ENCODE measurements around the gene RPS6KA3.

Gene RPS6KA3

GRCh38 chrX:20267607-20267930 lies 860 bp upstream of the RPS6KA3 start:
- H3K4me2 ChIP-seq (ENCODE audit: low read length, poor library complexity, severe bottlenecking), result peak overlapping the region; percentile 84
- 0% methylated on average over 3 of the region's 14 CpGs for WGBS
- peak overlapping the region in 1 of 2 experiments; percentile 76 for H3K18ac ChIP-seq (ENCODE audit: low read depth in 1 of 2, low read length in 2 of 2)
- peak overlapping the region; percentile 71 for H2AFZ ChIP-seq (ENCODE audit: low read depth, low read length)
- no peak for DNase-seq
- H3K14ac ChIP-seq (ENCODE audit: low read length in 2 of 2), result no peak overlapping the region
- H2AK5ac ChIP-seq (ENCODE audit: low read length, severe bottlenecking), result no peak overlapping the region
- no peaks in the 10 kb centered on the region for H3K79me1 ChIP-seq (replicated peaks; ENCODE audit: low read length, poor library complexity, severe bottlenecking)
- H3K27me3 ChIP-seq (ENCODE audit: control insufficient read depth in 1 of 2, insufficient read depth in 1 of 2, low read length in 2 of 2), result no peaks in the 10 kb centered on the region
- H2BK12ac ChIP-seq (ENCODE audit: low read length in 2 of 2), result no peak overlapping the region
- no peaks in the 10 kb centered on the region for H3K9me3 ChIP-seq (ENCODE audit: control insufficient read depth, low read length)
- H3K4me3 ChIP-seq (ENCODE audit: insufficient read depth in 1 of 2, low read depth in 1 of 2, low read length in 2 of 2), result peak overlapping the region; percentile 70 to 81
- H2BK15ac ChIP-seq (ENCODE audit: low read depth, poor library complexity, severe bottlenecking), result no peak overlapping the region
- no peak overlapping the region for H2BK5ac ChIP-seq (ENCODE audit: low read depth, low read length, poor library complexity, severe bottlenecking)
- H4K91ac ChIP-seq (ENCODE audit: low read length), result peak overlapping the region; percentile 75
- H3K4me1 ChIP-seq (ENCODE audit: control insufficient read depth, insufficient read depth, low read depth, low read length), result peaks cover 2% of the 10 kb centered on the region
- no peak overlapping the region for H2BK120ac ChIP-seq (ENCODE audit: low read depth, low read length)
- peak overlapping the region; percentile 35 for H3K27ac ChIP-seq (ENCODE audit: low read length, poor library complexity, severe bottlenecking)
- no peak overlapping the region for H3K23ac ChIP-seq (ENCODE audit: low read length in 2 of 2)
- no peaks in the 10 kb centered on the region for H3K36me3 ChIP-seq (ENCODE audit: control insufficient read depth in 1 of 2, insufficient read depth in 2 of 2, low read depth in 1 of 2, low read length in 2 of 2)
- H4K8ac ChIP-seq (ENCODE audit: low read length), result no peak overlapping the region
- H3K9ac ChIP-seq (ENCODE audit: low read length), result peak overlapping the region; percentile 90
- peak overlapping the region in 1 of 2 experiments; percentile 41 for H3K4ac ChIP-seq (ENCODE audit: low read depth in 1 of 2, low read length in 2 of 2)

GRCh38 chrX:20265726-20266681 lies 705 bp downstream of the RPS6KA3 start:
- Histone ChIP-seq H3K14ac (ENCODE audit: low read length in 2 of 2) (peak overlapping the region in 1 of 2 experiments; percentile 60), H2AK5ac (ENCODE audit: low read length, severe bottlenecking) (no peak overlapping the region), H3K36me3 (ENCODE audit: control insufficient read depth in 1 of 2, insufficient read depth in 2 of 2, low read depth in 1 of 2, low read length in 2 of 2) (no peaks in the 10 kb centered on the region), H3K4ac (ENCODE audit: low read depth in 1 of 2, low read length in 2 of 2) (peak overlapping the region in 1 of 2 experiments; percentile 61), H2BK12ac (ENCODE audit: low read length in 2 of 2) (peak overlapping the region in 1 of 2 experiments; percentile 31), H3K23ac (ENCODE audit: low read length in 2 of 2) (peak overlapping the region in 1 of 2 experiments; percentile 59), H3K18ac (ENCODE audit: low read depth in 1 of 2, low read length in 2 of 2) (peak overlapping the region; percentile 9 to 57), H4K8ac (ENCODE audit: low read length) (no peak overlapping the region), H3K79me1 (replicated peaks; ENCODE audit: low read length, poor library complexity, severe bottlenecking) (no peaks in the 10 kb centered on the region), H3K27me3 (ENCODE audit: control insufficient read depth in 1 of 2, insufficient read depth in 1 of 2, low read length in 2 of 2) (no peaks in the 10 kb centered on the region), H3K4me1 (ENCODE audit: control insufficient read depth, insufficient read depth, low read depth, low read length) (peaks cover 2% of the 10 kb centered on the region), H2BK15ac (ENCODE audit: low read depth, poor library complexity, severe bottlenecking) (no peak overlapping the region), H3K9ac (ENCODE audit: low read length) (peak overlapping the region; percentile 92), H2AFZ (ENCODE audit: low read depth, low read length) (no peak overlapping the region), H3K27ac (ENCODE audit: low read length, poor library complexity, severe bottlenecking) (peak overlapping the region; percentile 66), H2BK5ac (ENCODE audit: low read depth, low read length, poor library complexity, severe bottlenecking) (peak overlapping the region; percentile 81), H2BK120ac (ENCODE audit: low read depth, low read length) (peak overlapping the region; percentile 5), H3K4me3 (ENCODE audit: insufficient read depth in 1 of 2, low read depth in 1 of 2, low read length in 2 of 2) (peak overlapping the region; percentile 70 to 76), H3K9me3 (ENCODE audit: control insufficient read depth, low read length) (no peaks in the 10 kb centered on the region), H4K91ac (ENCODE audit: low read length) (peak overlapping the region; percentile 50), H3K4me2 (ENCODE audit: low read length, poor library complexity, severe bottlenecking) (peak overlapping the region; percentile 57)
- 3% methylated on average over 12 of the region's 75 CpGs for WGBS
- peak; percentile 22 for DNase-seq

- Histone ChIP-seq H3K4me3 (ENCODE audit: insufficient read depth in 1 of 2, low read depth in 1 of 2, low read length in 2 of 2) (peak overlapping the region; percentile 70 to 76), H2AK5ac (ENCODE audit: low read length, severe bottlenecking) (no peak overlapping the region), H3K79me1 (replicated peaks; ENCODE audit: low read length, poor library complexity, severe bottlenecking) (no peaks in the 10 kb centered on the region), H2BK120ac (ENCODE audit: low read depth, low read length) (no peak overlapping the region), H4K91ac (ENCODE audit: low read length) (no peak overlapping the region), H3K4me2 (ENCODE audit: low read length, poor library complexity, severe bottlenecking) (peak overlapping the region; percentile 57), H3K23ac (ENCODE audit: low read length in 2 of 2) (no peak overlapping the region), H2BK5ac (ENCODE audit: low read depth, low read length, poor library complexity, severe bottlenecking) (no peak overlapping the region), H3K9ac (ENCODE audit: low read length) (peak overlapping the region; percentile 92), H2BK15ac (ENCODE audit: low read depth, poor library complexity, severe bottlenecking) (no peak overlapping the region), H3K9me3 (ENCODE audit: control insufficient read depth, low read length) (no peaks in the 10 kb centered on the region), H3K4me1 (ENCODE audit: control insufficient read depth, insufficient read depth, low read depth, low read length) (peaks cover 2% of the 10 kb centered on the region), H2AFZ (ENCODE audit: low read depth, low read length) (no peak overlapping the region), H3K36me3 (ENCODE audit: control insufficient read depth in 1 of 2, insufficient read depth in 2 of 2, low read depth in 1 of 2, low read length in 2 of 2) (no peaks in the 10 kb centered on the region), H3K27ac (ENCODE audit: low read length, poor library complexity, severe bottlenecking) (peak overlapping the region; percentile 66), H4K8ac (ENCODE audit: low read length) (no peak overlapping the region), H3K14ac (ENCODE audit: low read length in 2 of 2) (no peak overlapping the region), H3K27me3 (ENCODE audit: control insufficient read depth in 1 of 2, insufficient read depth in 1 of 2, low read length in 2 of 2) (no peaks in the 10 kb centered on the region), H2BK12ac (ENCODE audit: low read length in 2 of 2) (no peak overlapping the region), H3K4ac (ENCODE audit: low read depth in 1 of 2, low read length in 2 of 2) (no peak overlapping the region), H3K18ac (ENCODE audit: low read depth in 1 of 2, low read length in 2 of 2) (peak overlapping the region in 1 of 2 experiments; percentile 48)
- DNase-seq, result peak; percentile 80
- 0% methylated on average over 19 of the region's 26 CpGs for WGBS
Measured at GRCh38 chrX:20265221-20265725, 1.4 kb downstream of the RPS6KA3 start.

GRCh38 chrX:20263474-20263873 lies 3.2 kb downstream of the RPS6KA3 start:
- Histone ChIP-seq H3K27ac (ENCODE audit: low read length, poor library complexity, severe bottlenecking) (no peak overlapping the region), H3K23ac (ENCODE audit: low read length in 2 of 2) (no peak overlapping the region), H2BK12ac (ENCODE audit: low read length in 2 of 2) (no peak overlapping the region), H2BK5ac (ENCODE audit: low read depth, low read length, poor library complexity, severe bottlenecking) (no peak overlapping the region), H3K79me1 (replicated peaks; ENCODE audit: low read length, poor library complexity, severe bottlenecking) (no peaks in the 10 kb centered on the region), H3K4me2 (ENCODE audit: low read length, poor library complexity, severe bottlenecking) (no peak overlapping the region), H2AFZ (ENCODE audit: low read depth, low read length) (no peak overlapping the region), H3K4me1 (ENCODE audit: control insufficient read depth, insufficient read depth, low read depth, low read length) (peaks cover 2% of the 10 kb centered on the region), H3K4ac (ENCODE audit: low read depth in 1 of 2, low read length in 2 of 2) (no peak overlapping the region), H4K8ac (ENCODE audit: low read length) (no peak overlapping the region), H3K18ac (ENCODE audit: low read depth in 1 of 2, low read length in 2 of 2) (no peak overlapping the region), H2BK15ac (ENCODE audit: low read depth, poor library complexity, severe bottlenecking) (no peak overlapping the region), H3K14ac (ENCODE audit: low read length in 2 of 2) (no peak overlapping the region), H3K9ac (ENCODE audit: low read length) (peak overlapping the region; percentile 92), H3K9me3 (ENCODE audit: control insufficient read depth, low read length) (no peaks in the 10 kb centered on the region), H3K36me3 (ENCODE audit: control insufficient read depth in 1 of 2, insufficient read depth in 2 of 2, low read depth in 1 of 2, low read length in 2 of 2) (peaks cover 0 to 2% of the 10 kb centered on the region in 2 experiments), H4K91ac (ENCODE audit: low read length) (no peak overlapping the region), H3K27me3 (ENCODE audit: control insufficient read depth in 1 of 2, insufficient read depth in 1 of 2, low read length in 2 of 2) (no peaks in the 10 kb centered on the region), H2AK5ac (ENCODE audit: low read length, severe bottlenecking) (no peak overlapping the region), H2BK120ac (ENCODE audit: low read depth, low read length) (no peak overlapping the region), H3K4me3 (ENCODE audit: insufficient read depth in 1 of 2, low read depth in 1 of 2, low read length in 2 of 2) (no peak overlapping the region)
- DNase-seq, result peak; percentile 39
- 0% methylated on average over 2 of the region's 2 CpGs for WGBS
